ENCODE data around the gene CPT2.

Gene CPT2
- 7.2 to 20.9 (median 15.0) reads per million in 9 experiments for total RNA-seq

GRCh38 chr1:53196485-53197290, at the start of gene CPT2:
TSS of gene CPT2 (plus strand) at chr1:53196824. CDS start at chr1:53196944, 120 bp downstream.
- peak; percentile 87 to 90 (median 88) for DNase-seq
- H3K9me3 Mint-ChIP-seq: no peaks in the 10 kb centered on the region
- peak within 1 kb of the TSS; percentile 81 to 82 for H3K4me3 Mint-ChIP-seq
- peak within 1 kb of the TSS; percentile 96 to 99 for H3K27ac Mint-ChIP-seq
- peaks cover 18 to 19% of the 10 kb centered on the region in 2 donors for H3K4me1 Mint-ChIP-seq (ENCODE audit: low read depth in 2 of 2)
- peak; percentile 98 for ATAC-seq (replicated peaks)
- peaks cover 16% of the 10 kb centered on the region for H3K36me3 Mint-ChIP-seq (ENCODE audit: insufficient read depth)
- no peaks in the 10 kb centered on the region for H3K27me3 Mint-ChIP-seq

- no peak overlapping the region for H3K27ac Mint-ChIP-seq
- H3K4me1 Mint-ChIP-seq (ENCODE audit: low read depth in 2 of 2): no peaks in the 10 kb centered on the region
- no peak for ATAC-seq (replicated peaks)
- no peak overlapping the region for H3K4me3 Mint-ChIP-seq
- no peaks in the 10 kb centered on the region for H3K9me3 Mint-ChIP-seq
- no peak for DNase-seq
- H3K36me3 Mint-ChIP-seq (ENCODE audit: insufficient read depth): no peaks in the 10 kb centered on the region
- H3K27me3 Mint-ChIP-seq: no peaks in the 10 kb centered on the region
These were observed 49.5 kb upstream of the CPT2 start for GRCh38 chr1:53147174-53147573.

- peaks cover 0 to 2% of the 10 kb centered on the region in 2 donors for H3K27me3 Mint-ChIP-seq
- no peaks in the 10 kb centered on the region for H3K9me3 Mint-ChIP-seq
- no peaks in the 10 kb centered on the region for H3K36me3 Mint-ChIP-seq (ENCODE audit: insufficient read depth)
- no peaks in the 10 kb centered on the region for H3K4me1 Mint-ChIP-seq (ENCODE audit: low read depth in 2 of 2)
- ATAC-seq (replicated peaks): no peak
- no peak for DNase-seq
- H3K27ac Mint-ChIP-seq: no peak overlapping the region
- no peak overlapping the region for H3K4me3 Mint-ChIP-seq
These were observed 48.5 kb upstream of the CPT2 start for GRCh38 chr1:53148123-53148522.

GRCh38 chr1:53153752-53154151, 42.9 kb upstream of the CPT2 start:
- Mint-ChIP-seq H3K27ac (no peak overlapping the region), H3K4me3 (no peak overlapping the region), H3K36me3 (ENCODE audit: insufficient read depth) (no peaks in the 10 kb centered on the region), H3K27me3 (peaks cover 0 to 6% of the 10 kb centered on the region in 2 donors), H3K4me1 (ENCODE audit: low read depth in 2 of 2) (no peaks in the 10 kb centered on the region), H3K9me3 (no peaks in the 10 kb centered on the region)
- no peak for DNase-seq
- ATAC-seq (replicated peaks): no peak

- no peak for DNase-seq
- Mint-ChIP-seq H3K9me3 (no peaks in the 10 kb centered on the region), H3K4me3 (no peak overlapping the region), H3K4me1 (ENCODE audit: low read depth in 2 of 2) (no peaks in the 10 kb centered on the region), H3K36me3 (ENCODE audit: insufficient read depth) (no peaks in the 10 kb centered on the region), H3K27ac (no peak overlapping the region), H3K27me3 (peaks cover 0 to 6% of the 10 kb centered on the region in 2 donors)
- no peak for ATAC-seq (replicated peaks)
These were observed 41.7 kb upstream of the CPT2 start for GRCh38 chr1:53154859-53155438.

- ATAC-seq (replicated peaks): no peak
- no peaks in the 10 kb centered on the region for H3K4me1 Mint-ChIP-seq (ENCODE audit: low read depth in 2 of 2)
- H3K27me3 Mint-ChIP-seq: peaks cover 0 to 6% of the 10 kb centered on the region in 2 donors
- H3K9me3 Mint-ChIP-seq: no peaks in the 10 kb centered on the region
- no peak overlapping the region for H3K4me3 Mint-ChIP-seq
- no peak for DNase-seq
- H3K36me3 Mint-ChIP-seq (ENCODE audit: insufficient read depth): no peaks in the 10 kb centered on the region
- H3K27ac Mint-ChIP-seq: no peak overlapping the region
These were observed 41.1 kb upstream of the CPT2 start for GRCh38 chr1:53155534-53155933.

- ATAC-seq (replicated peaks) (no peak), DNase-seq (no peak)
- Mint-ChIP-seq H3K4me1 (ENCODE audit: low read depth in 2 of 2) (no peaks in the 10 kb centered on the region), H3K27ac (no peak overlapping the region), H3K4me3 (no peak overlapping the region), H3K27me3 (peaks cover 0 to 6% of the 10 kb centered on the region in 2 donors), H3K9me3 (no peaks in the 10 kb centered on the region), H3K36me3 (ENCODE audit: insufficient read depth) (no peaks in the 10 kb centered on the region)
These were observed 40.7 kb upstream of the CPT2 start for GRCh38 chr1:53155945-53156344.

GRCh38 chr1:53156783-53157182, 39.8 kb upstream of the CPT2 start:
- no peaks in the 10 kb centered on the region for H3K9me3 Mint-ChIP-seq
- H3K36me3 Mint-ChIP-seq (ENCODE audit: insufficient read depth): no peaks in the 10 kb centered on the region
- H3K27ac Mint-ChIP-seq: no peak overlapping the region
- no peak overlapping the region for H3K4me3 Mint-ChIP-seq
- no peaks in the 10 kb centered on the region for H3K4me1 Mint-ChIP-seq (ENCODE audit: low read depth in 2 of 2)
- DNase-seq (no peak), ATAC-seq (replicated peaks) (no peak)
- H3K27me3 Mint-ChIP-seq: peaks cover 0 to 6% of the 10 kb centered on the region in 2 donors

- Mint-ChIP-seq H3K9me3 (no peaks in the 10 kb centered on the region), H3K27me3 (peaks cover 0 to 8% of the 10 kb centered on the region in 2 donors), H3K27ac (no peak overlapping the region), H3K4me3 (no peak overlapping the region), H3K36me3 (ENCODE audit: insufficient read depth) (no peaks in the 10 kb centered on the region), H3K4me1 (ENCODE audit: low read depth in 2 of 2) (no peaks in the 10 kb centered on the region)
- ATAC-seq (replicated peaks) (no peak), DNase-seq (no peak)
These were observed 37.7 kb upstream of the CPT2 start for GRCh38 chr1:53158900-53159299.

- Mint-ChIP-seq H3K27ac (no peak overlapping the region), H3K36me3 (ENCODE audit: insufficient read depth) (no peaks in the 10 kb centered on the region), H3K27me3 (peaks cover 0 to 10% of the 10 kb centered on the region in 2 donors), H3K4me1 (ENCODE audit: low read depth in 2 of 2) (no peaks in the 10 kb centered on the region), H3K4me3 (no peak overlapping the region), H3K9me3 (no peaks in the 10 kb centered on the region)
- ATAC-seq (replicated peaks): no peak
- DNase-seq: no peak
These were observed 35.7 kb upstream of the CPT2 start for GRCh38 chr1:53160924-53161378.

GRCh38 chr1:53162621-53163020, 34.0 kb upstream of the CPT2 start:
- Mint-ChIP-seq H3K27ac (no peak overlapping the region), H3K9me3 (no peaks in the 10 kb centered on the region), H3K36me3 (ENCODE audit: insufficient read depth) (no peaks in the 10 kb centered on the region), H3K4me3 (no peak overlapping the region), H3K27me3 (peaks cover 0 to 21% of the 10 kb centered on the region in 2 donors), H3K4me1 (ENCODE audit: low read depth in 2 of 2) (no peaks in the 10 kb centered on the region)
- ATAC-seq (replicated peaks) (no peak), DNase-seq (no peak)

GRCh38 chr1:53163291-53163768, 33.3 kb upstream of the CPT2 start:
- Mint-ChIP-seq H3K9me3 (no peaks in the 10 kb centered on the region), H3K4me1 (ENCODE audit: low read depth in 2 of 2) (no peaks in the 10 kb centered on the region), H3K27me3 (peaks cover 0 to 21% of the 10 kb centered on the region in 2 donors), H3K27ac (no peak overlapping the region), H3K4me3 (no peak overlapping the region), H3K36me3 (ENCODE audit: insufficient read depth) (no peaks in the 10 kb centered on the region)
- ATAC-seq (replicated peaks): no peak
- no peak for DNase-seq

- DNase-seq (no peak), ATAC-seq (replicated peaks) (no peak)
- H3K4me1 Mint-ChIP-seq (ENCODE audit: low read depth in 2 of 2): no peaks in the 10 kb centered on the region
- no peak overlapping the region for H3K27ac Mint-ChIP-seq
- H3K4me3 Mint-ChIP-seq: no peak overlapping the region
- no peaks in the 10 kb centered on the region for H3K36me3 Mint-ChIP-seq (ENCODE audit: insufficient read depth)
- no peaks in the 10 kb centered on the region for H3K9me3 Mint-ChIP-seq
- peaks cover 0 to 21% of the 10 kb centered on the region in 2 donors for H3K27me3 Mint-ChIP-seq
These were observed 31.1 kb upstream of the CPT2 start for GRCh38 chr1:53165408-53165961.

GRCh38 chr1:53166366-53166765, 30.3 kb upstream of the CPT2 start:
- Mint-ChIP-seq H3K9me3 (no peaks in the 10 kb centered on the region), H3K4me3 (no peak overlapping the region), H3K36me3 (ENCODE audit: insufficient read depth) (no peaks in the 10 kb centered on the region), H3K27ac (no peak overlapping the region), H3K4me1 (ENCODE audit: low read depth in 2 of 2) (no peaks in the 10 kb centered on the region), H3K27me3 (peaks cover 0 to 21% of the 10 kb centered on the region in 2 donors)
- ATAC-seq (replicated peaks) (no peak), DNase-seq (no peak)

Measured in effector memory CD8-positive, alpha-beta T cell (primary cell).